ENCODE measurements around the gene ARPC2.

- no peak for TF ChIP-seq POLR2A (IDR thresholded peaks at IDR 0.05; ENCODE audit: low read length)
- TF ChIP-seq GATA1 (IDR thresholded peaks at IDR 0.05; ENCODE audit: low read depth, low read length): no peak
These were observed 22.1 kb upstream of the ARPC2 start for GRCh38 chr2:218194880-218195279.
